HEK293 (cell line): ENCODE measurements around the gene ETF1.

ENCODE experiments used
- GLI4 ChIP-seq: fragments of 450-650 bp; formaldehyde crosslinking; IDR thresholded peaks from 2 replicates; pipeline ENCODE4 v1.5.1; 2016; ENCODE audit warnings: missing biosample characterization, missing genetic modification characterization
- TF ChIP-seq, protein P1 (sequence below): fragments of 450-650 bp; formaldehyde crosslinking; IDR thresholded peaks from 2 replicates; pipeline ENCODE4 v1.5.1; 2016; ENCODE audit warnings: missing biosample characterization, missing genetic modification characterization
- TF ChIP-seq, protein P2 (sequence below): fragments of 450-650 bp; formaldehyde crosslinking; IDR thresholded peaks from 2 replicates; pipeline ENCODE4 v1.5.1; 2016; ENCODE audit warnings: missing biosample characterization, missing genetic modification characterization
- TF ChIP-seq, protein P3 (sequence below): fragments of 450-650 bp; formaldehyde crosslinking; IDR thresholded peaks from 2 replicates; pipeline ENCODE4 v1.5.1; 2016; ENCODE audit warnings: missing biosample characterization, missing genetic modification characterization, low read depth
- TF ChIP-seq, protein P4 (sequence below): sonication (generic); formaldehyde crosslinking; IDR thresholded peaks from 2 replicates; pipeline ENCODE4 v1.8.1; 2022; ENCODE audit warnings: mild to moderate bottlenecking, moderate library complexity, missing genetic modification reagents
- TF ChIP-seq, protein P5 (sequence below): fragments of 450-650 bp; formaldehyde crosslinking; optimal IDR thresholded peaks from 2 replicates; pipeline ENCODE3; 2016; ENCODE audit warnings: missing biosample characterization, mild to moderate bottlenecking, missing genetic modification characterization

DNA sequence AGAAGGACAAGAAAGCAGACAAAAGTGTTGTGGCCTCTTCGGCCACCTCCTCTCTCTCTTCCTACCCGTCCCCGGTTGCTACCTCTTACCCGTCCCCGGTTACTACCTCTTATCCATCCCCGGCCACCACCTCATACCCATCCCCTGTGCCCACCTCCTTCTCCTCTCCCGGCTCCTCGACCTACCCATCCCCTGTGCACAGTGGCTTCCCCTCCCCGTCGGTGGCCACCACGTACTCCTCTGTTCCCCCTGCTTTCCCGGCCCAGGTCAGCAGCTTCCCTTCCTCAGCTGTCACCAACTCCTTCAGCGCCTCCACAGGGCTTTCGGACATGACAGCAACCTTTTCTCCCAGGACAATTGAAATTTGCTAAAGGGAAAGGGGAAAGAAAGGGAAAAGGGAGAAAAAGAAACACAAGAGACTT, 75.3 kb downstream of the ETF1 start:
- TF ChIP-seq, protein P1, sequence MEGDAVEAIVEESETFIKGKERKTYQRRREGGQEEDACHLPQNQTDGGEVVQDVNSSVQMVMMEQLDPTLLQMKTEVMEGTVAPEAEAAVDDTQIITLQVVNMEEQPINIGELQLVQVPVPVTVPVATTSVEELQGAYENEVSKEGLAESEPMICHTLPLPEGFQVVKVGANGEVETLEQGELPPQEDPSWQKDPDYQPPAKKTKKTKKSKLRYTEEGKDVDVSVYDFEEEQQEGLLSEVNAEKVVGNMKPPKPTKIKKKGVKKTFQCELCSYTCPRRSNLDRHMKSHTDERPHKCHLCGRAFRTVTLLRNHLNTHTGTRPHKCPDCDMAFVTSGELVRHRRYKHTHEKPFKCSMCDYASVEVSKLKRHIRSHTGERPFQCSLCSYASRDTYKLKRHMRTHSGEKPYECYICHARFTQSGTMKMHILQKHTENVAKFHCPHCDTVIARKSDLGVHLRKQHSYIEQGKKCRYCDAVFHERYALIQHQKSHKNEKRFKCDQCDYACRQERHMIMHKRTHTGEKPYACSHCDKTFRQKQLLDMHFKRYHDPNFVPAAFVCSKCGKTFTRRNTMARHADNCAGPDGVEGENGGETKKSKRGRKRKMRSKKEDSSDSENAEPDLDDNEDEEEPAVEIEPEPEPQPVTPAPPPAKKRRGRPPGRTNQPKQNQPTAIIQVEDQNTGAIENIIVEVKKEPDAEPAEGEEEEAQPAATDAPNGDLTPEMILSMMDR: no peak
- TF ChIP-seq GLI4 (tag by site-specific recombination): no peak
- TF ChIP-seq, protein P2, sequence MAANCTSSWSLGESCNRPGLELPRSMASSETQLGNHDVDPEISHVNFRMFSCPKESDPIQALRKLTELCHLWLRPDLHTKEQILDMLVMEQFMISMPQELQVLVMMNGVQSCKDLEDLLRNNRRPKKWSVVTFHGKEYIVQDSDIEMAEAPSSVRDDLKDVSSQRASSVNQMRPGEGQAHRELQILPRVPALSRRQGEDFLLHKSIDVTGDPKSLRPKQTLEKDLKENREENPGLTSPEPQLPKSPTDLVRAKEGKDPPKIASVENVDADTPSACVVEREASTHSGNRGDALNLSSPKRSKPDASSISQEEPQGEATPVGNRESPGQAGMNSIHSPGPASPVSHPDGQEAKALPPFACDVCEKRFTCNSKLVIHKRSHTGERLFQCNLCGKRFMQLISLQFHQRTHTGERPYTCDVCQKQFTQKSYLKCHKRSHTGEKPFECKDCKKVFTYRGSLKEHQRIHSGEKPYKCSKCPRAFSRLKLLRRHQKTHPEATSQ (tag by site-specific recombination): no peak
- TF ChIP-seq, protein P3, sequence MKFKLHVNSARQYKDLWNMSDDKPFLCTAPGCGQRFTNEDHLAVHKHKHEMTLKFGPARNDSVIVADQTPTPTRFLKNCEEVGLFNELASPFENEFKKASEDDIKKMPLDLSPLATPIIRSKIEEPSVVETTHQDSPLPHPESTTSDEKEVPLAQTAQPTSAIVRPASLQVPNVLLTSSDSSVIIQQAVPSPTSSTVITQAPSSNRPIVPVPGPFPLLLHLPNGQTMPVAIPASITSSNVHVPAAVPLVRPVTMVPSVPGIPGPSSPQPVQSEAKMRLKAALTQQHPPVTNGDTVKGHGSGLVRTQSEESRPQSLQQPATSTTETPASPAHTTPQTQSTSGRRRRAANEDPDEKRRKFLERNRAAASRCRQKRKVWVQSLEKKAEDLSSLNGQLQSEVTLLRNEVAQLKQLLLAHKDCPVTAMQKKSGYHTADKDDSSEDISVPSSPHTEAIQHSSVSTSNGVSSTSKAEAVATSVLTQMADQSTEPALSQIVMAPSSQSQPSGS (tag by site-specific recombination): no peak
- TF ChIP-seq, protein P4, sequence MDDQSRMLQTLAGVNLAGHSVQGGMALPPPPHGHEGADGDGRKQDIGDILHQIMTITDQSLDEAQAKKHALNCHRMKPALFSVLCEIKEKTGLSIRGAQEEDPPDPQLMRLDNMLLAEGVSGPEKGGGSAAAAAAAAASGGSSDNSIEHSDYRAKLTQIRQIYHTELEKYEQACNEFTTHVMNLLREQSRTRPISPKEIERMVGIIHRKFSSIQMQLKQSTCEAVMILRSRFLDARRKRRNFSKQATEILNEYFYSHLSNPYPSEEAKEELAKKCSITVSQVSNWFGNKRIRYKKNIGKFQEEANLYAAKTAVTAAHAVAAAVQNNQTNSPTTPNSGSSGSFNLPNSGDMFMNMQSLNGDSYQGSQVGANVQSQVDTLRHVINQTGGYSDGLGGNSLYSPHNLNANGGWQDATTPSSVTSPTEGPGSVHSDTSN (CRISPR knock-in tag): no peak
- TF ChIP-seq, protein P5, sequence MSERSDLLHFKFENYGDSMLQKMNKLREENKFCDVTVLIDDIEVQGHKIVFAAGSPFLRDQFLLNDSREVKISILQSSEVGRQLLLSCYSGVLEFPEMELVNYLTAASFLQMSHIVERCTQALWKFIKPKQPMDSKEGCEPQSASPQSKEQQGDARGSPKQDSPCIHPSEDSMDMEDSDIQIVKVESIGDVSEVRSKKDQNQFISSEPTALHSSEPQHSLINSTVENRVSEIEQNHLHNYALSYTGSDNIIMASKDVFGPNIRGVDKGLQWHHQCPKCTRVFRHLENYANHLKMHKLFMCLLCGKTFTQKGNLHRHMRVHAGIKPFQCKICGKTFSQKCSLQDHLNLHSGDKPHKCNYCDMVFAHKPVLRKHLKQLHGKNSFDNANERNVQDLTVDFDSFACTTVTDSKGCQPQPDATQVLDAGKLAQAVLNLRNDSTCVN: no peak
